Astrocyte (in vitro differentiated cells and primary cell): ENCODE data around the gene LGALS9B.
"Not testable (repeated sequence)": the region's sequence is repeated elsewhere in the genome, so short reads cannot be mapped to it uniquely, and the experiment has no call there.

Experiments
- EZH2 ChIP-seq: IDR thresholded peaks from 2 replicates; pipeline ENCODE4 v1.6.1; 2012; ENCODE audit warnings: mild to moderate bottlenecking, low read length, inconsistent platforms; ENCODE audit not compliant: insufficient read depth
- TF ChIP-seq, protein P1 (sequence below): IDR thresholded peaks from 2 replicates; pipeline ENCODE4 v1.5.1; 2011; ENCODE audit warnings: low read depth, mild to moderate bottlenecking, inconsistent platforms, low read length, moderate library complexity; ENCODE audit not compliant: insufficient read depth

DNA sequence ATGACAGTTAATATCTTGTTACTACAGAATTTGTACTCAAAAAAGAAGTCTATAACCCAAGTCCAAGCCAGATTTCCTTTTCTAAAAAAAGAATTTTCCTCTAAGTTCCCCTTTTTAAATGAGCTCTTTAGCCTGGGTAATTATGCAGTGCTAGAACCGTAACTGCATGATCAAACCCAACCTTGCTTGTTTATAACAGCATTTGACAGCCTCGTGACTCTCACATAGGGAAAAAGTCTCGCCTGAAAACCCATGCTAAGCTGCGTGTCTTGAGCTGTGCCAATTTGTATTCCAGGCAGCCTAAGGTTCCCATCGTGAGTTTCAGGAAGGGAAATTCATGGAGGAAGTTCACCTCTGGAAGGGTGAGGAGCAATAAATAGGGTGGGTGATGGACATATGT lies 44.5 kb downstream of the LGALS9B start:
- TF ChIP-seq, protein P1, sequence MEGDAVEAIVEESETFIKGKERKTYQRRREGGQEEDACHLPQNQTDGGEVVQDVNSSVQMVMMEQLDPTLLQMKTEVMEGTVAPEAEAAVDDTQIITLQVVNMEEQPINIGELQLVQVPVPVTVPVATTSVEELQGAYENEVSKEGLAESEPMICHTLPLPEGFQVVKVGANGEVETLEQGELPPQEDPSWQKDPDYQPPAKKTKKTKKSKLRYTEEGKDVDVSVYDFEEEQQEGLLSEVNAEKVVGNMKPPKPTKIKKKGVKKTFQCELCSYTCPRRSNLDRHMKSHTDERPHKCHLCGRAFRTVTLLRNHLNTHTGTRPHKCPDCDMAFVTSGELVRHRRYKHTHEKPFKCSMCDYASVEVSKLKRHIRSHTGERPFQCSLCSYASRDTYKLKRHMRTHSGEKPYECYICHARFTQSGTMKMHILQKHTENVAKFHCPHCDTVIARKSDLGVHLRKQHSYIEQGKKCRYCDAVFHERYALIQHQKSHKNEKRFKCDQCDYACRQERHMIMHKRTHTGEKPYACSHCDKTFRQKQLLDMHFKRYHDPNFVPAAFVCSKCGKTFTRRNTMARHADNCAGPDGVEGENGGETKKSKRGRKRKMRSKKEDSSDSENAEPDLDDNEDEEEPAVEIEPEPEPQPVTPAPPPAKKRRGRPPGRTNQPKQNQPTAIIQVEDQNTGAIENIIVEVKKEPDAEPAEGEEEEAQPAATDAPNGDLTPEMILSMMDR: not testable (repeated sequence)
- TF ChIP-seq EZH2: not testable (repeated sequence)
